ENCODE data around the gene NR2F1-AS1.
"Not testable (repeated sequence)": the region's sequence is repeated elsewhere in the genome, so short reads cannot be mapped to it uniquely, and the experiment has no call there.

Gene NR2F1-AS1

GRCh38 chr5:93519740-93520139, 61.3 kb downstream of the NR2F1-AS1 start:
- no peak for DNase-seq (ENCODE audit: low read depth, low spot score)

DNA sequence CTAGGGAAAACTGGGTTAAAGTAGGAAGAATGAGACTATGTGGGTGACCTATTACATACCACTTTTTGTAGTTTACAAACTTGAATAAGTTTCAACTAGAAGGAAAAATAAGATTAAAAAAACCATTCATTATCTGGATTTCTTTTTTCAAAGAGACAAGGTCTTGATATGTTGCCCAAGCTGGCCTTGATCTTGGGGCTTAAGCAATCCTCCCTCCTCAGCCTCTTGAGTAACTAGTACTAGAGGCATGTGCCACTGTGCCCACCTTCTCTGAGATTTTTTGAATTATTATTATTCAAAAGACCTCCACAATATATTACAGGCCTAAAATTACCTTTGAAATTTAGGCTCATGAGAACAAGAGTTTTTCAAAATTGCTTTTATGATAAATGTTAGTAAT, 63.2 kb downstream of the NR2F1-AS1 start:
- DNase-seq (ENCODE audit: low read depth, low spot score) = no peak

GRCh38 chr5:93513298-93513697, 67.7 kb downstream of the NR2F1-AS1 start:
- DNase-seq (ENCODE audit: low read depth, low spot score) = no peak

DNA sequence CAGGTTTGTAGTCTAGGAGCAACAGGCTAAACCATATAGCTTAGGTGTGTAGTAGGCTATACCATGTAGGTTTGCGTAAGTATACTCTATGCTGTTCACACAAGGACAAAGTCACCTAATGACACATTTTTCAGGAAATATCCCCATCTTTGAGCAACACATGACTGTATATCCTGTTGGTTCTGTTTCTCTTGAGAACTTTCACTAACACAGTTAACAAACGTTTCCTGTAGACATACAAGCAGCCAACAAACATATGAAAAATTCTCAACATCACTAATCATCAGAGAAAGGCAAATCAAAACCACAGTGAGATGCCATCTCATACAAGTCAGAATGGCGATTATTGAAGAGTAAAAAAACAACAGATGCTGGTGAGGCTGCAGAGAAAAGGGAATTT, 68.2 kb downstream of the NR2F1-AS1 start:
- DNase-seq (ENCODE audit: low read depth, low spot score) = no peak

GRCh38 chr5:93511445-93511844, 69.6 kb downstream of the NR2F1-AS1 start:
- DNase-seq (ENCODE audit: low read depth, low spot score) = no peak

GRCh38 chr5:93510626-93511380, 70.2 kb downstream of the NR2F1-AS1 start:
- no peak for DNase-seq (ENCODE audit: low read depth, low spot score)

- DNase-seq (ENCODE audit: low read depth, low spot score) = not testable (repeated sequence)
Observed at GRCh38 chr5:93505553-93505952, 75.5 kb downstream of the NR2F1-AS1 start.

- peak; percentile 58 for DNase-seq (ENCODE audit: low read depth, low spot score)
Observed at GRCh38 chr5:93503598-93504067, 77.4 kb downstream of the NR2F1-AS1 start.

GRCh38 chr5:93497096-93497495, 83.9 kb downstream of the NR2F1-AS1 start:
- no peak for DNase-seq (ENCODE audit: low read depth, low spot score)

DNA sequence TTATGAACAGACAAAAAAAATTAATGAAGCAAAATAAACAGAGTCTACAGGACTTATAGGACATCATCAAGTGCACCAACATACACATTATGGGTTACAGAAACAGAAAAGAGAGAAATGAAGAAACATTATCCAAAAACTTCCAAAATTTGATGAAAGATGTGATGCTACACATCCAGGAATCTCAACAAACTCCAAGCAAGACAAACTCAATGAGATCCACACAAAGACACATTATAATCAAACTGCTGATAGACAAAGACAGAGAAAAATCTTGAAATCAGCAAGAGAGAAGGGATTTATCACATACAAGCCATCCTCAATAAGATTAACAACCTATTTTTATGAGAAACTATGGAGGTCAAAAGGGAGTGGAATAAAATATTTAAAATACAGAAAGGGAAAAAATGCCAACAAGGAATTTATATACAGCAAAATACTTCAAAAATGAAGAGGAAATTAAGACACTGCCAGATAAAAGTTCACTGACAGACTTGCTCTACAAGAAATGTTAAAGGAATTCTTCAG, 101.0 kb downstream of the NR2F1-AS1 start:
- no peak for DNase-seq (ENCODE audit: low read depth, low spot score)

GRCh38 chr5:93477816-93478215, 103.2 kb downstream of the NR2F1-AS1 start:
- DNase-seq (ENCODE audit: low read depth, low spot score) = no peak

- no peak for DNase-seq (ENCODE audit: low read depth, low spot score)
Observed at GRCh38 chr5:93476251-93476742, 104.7 kb downstream of the NR2F1-AS1 start.

DNA sequence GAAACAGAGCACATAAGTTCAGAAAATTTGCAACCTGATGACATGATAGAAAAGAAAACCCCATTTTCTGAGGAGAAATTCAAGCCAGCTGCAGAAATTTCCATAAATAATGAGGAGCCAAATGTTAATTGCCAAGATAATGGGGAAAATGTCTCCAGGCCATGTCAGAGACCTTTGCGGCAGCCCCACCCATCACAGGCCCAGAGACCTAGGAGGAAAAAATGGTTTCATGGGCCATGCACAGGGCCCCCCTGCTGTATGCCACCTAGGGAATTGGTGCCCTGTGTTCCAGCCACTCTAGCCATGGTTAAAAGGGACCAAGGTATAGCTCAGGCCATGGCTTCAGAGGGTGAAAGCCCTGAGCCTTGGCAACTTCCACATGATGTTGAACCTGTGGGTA, 118.1 kb downstream of the NR2F1-AS1 start:
- no peak for DNase-seq (ENCODE audit: low read depth, low spot score)

DNA sequence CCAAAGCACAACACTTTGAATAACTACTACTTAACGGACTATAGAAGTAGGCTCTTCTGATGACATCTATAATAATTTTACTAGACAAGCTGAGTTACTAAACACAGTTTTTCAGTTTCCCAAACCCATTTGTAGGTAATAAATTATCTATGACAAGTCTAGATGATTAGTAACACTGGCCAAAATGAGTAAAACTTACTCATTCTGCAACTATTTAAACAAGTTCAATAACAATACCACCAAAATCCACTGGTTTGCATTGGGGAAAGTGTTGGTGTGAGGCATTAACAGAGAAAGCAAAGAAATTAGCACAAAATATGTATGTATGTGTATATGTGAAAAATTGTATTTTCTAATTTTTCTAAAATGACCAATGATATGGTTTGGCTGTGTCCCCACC, 119.3 kb downstream of the NR2F1-AS1 start:
- DNase-seq (ENCODE audit: low read depth, low spot score) = no peak

DNA sequence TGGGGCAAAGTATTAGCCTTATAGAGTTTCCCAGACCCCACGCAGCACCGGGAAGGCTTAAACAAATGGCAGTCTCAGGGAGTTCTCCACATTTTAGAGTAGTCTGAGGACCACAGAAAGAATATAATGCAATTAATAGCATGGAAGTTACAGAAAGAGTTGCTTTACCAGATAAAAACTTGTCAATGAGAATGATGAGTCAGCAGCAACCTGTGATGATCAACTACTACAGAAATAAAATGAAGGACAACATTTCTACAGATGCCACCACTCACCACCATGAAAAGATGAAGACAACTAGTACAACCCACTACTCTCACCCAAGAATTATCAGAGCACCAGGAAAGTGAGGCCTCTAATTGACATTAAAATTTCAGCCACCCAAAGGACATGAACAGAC, 120.7 kb downstream of the NR2F1-AS1 start:
- DNase-seq (ENCODE audit: low read depth, low spot score) = no peak

DNA sequence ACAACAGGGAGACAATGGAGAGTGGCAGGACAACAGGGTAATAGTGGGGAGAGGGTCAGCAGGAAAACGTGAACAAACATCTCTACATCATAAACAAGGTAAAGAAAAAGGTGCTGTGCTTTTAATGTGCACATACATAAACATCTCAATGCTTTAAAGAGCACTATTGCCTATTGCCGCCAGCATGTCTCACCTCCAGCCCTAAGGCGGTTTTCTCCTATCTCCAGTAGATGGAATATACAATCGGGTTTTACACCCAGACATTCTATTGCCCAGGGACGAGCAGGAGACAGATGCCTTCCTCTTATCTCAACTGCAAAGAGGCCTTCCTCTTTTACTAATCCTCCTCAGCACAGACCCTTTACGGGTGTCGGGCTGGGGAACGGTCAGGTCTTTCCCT, 124.2 kb downstream of the NR2F1-AS1 start:
- not testable (repeated sequence) for DNase-seq (ENCODE audit: low read depth, low spot score)

DNA sequence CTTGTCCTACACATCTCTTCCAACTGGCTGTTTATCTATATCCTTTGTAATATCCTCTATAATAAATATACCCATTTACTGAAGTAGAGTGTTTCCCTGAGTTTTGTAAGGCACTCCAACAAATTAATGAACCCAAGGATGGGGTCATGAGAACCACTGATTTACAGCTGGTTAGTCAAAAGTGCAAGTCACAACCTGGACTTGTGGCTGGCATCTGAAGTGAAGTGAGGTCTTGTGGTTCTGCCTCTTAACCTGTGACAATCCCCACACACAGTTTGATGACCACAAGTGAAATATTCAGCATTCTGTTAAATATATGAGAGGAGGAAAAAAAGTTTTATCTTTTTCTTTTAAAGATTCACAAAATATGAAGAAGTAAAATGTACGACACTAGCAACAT, 126.1 kb downstream of the NR2F1-AS1 start:
- no peak for DNase-seq (ENCODE audit: low read depth, low spot score)

- DNase-seq (ENCODE audit: low read depth, low spot score) = no peak
Observed at GRCh38 chr5:93452255-93452654, 128.8 kb downstream of the NR2F1-AS1 start.

- no peak for DNase-seq (ENCODE audit: low read depth, low spot score)
Observed at GRCh38 chr5:93438124-93438523, 142.9 kb downstream of the NR2F1-AS1 start.

DNA sequence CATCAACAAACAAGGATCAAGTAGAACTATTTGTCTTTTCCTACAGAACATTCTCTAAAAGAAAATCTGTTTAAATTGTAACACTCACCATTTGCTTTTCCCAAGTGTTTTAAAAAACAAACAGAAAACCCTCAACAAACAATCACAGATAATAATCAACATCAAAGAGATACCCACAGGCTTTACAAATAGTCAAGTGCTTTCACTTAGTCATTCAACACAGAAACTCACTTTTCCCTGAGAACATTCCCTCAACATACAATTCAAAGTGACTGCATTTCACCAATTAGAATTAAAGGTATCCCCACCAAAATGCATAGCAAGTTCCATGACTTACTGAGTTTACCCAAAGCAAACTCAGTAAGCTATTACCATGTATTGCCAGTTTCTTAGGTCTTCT, 144.9 kb downstream of the NR2F1-AS1 start:
- DNase-seq (ENCODE audit: low read depth, low spot score) = no peak

GRCh38 chr5:93433422-93433821, 147.6 kb downstream of the NR2F1-AS1 start:
- DNase-seq (ENCODE audit: low read depth, low spot score) = no peak

DNA sequence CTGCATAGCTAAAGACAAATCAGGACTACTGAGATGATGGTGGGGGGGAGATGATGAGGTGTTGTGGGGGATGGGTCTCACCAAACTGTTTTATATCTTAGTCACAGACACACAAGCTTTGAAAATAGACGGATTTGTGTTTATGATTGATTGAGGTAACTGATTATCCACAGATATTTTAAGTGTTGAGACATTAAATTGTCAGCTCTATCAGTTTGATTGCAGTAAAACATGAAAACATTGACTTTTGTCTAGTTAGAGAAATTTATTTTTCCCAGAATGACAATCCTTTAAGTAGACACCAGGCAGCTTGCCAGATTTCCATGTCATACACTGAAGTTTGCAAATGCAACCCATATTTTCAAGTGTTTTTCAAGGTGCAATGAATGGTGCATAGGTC, 149.8 kb downstream of the NR2F1-AS1 start:
- DNase-seq (ENCODE audit: low read depth, low spot score) = no peak

- DNase-seq (ENCODE audit: low read depth, low spot score) = no peak
Observed at GRCh38 chr5:93430673-93431199, 150.3 kb downstream of the NR2F1-AS1 start.

All from brain pericyte (primary cell).